ENCODE measurements around the gene YWHAH. TPM values are rescaled to one million over a fixed set of nuclear protein-coding genes. Genes with fewer than 3 reads are reported as not detected.

Gene YWHAH
- total and polyA plus RNA-seq, 4 donors: 26.1 to 75.0 (median 42.4) TPM

- Histone ChIP-seq H3K27me3 (ENCODE audit: control insufficient read depth in 4 of 4, insufficient read depth in 4 of 4, low read length in 3 of 4) (no peaks in the 10 kb centered on the region), H3K36me3 (ENCODE audit: control insufficient read depth in 4 of 4, insufficient read depth in 3 of 4, low read depth in 1 of 4, low read length in 3 of 4) (no peaks in the 10 kb centered on the region), H3K9ac (ENCODE audit: low read depth in 1 of 2, low read length in 2 of 2) (no peak overlapping the region), H3K4me3 (ENCODE audit: low read depth in 1 of 3, low read length in 3 of 3) (no peak overlapping the region), H3K9me3 (ENCODE audit: control insufficient read depth in 4 of 4, low read length in 3 of 4) (no peaks in the 10 kb centered on the region), H3K27ac (ENCODE audit: low read depth in 1 of 2, low read length in 2 of 2) (no peak overlapping the region), H3K4me1 (ENCODE audit: control insufficient read depth in 4 of 4, insufficient read depth in 4 of 4, low read length in 3 of 4) (peaks cover 0 to 3% (median 0%) of the 10 kb centered on the region in 4 donors)
- TF ChIP-seq FOXA1 (IDR thresholded peaks at IDR 0.05) (no peak), EGR1 (IDR thresholded peaks at IDR 0.05; ENCODE audit: low read depth in 2 of 2) (no peak), FOXA2 (IDR thresholded peaks at IDR 0.05) (no peak), TAF1 (conservative IDR thresholded peaks at IDR 0.05) (no peak), ATF3 (IDR thresholded peaks at IDR 0.05) (no peak), JUND (IDR thresholded peaks at IDR 0.05) (no peak), MAX (IDR thresholded peaks at IDR 0.05) (no peak), RAD21 (IDR thresholded peaks at IDR 0.05) (no peak), NR2F2 (IDR thresholded peaks at IDR 0.05) (no peak), YY1 (IDR thresholded peaks at IDR 0.05) (no peak), RXRA (IDR thresholded peaks at IDR 0.05) (no peak), SP1 (IDR thresholded peaks at IDR 0.05) (no peak), HNF4G (IDR thresholded peaks at IDR 0.05) (no peak), HNF4A (conservative IDR thresholded peaks at IDR 0.05) (no peak)
- TF ChIP-seq, protein P1, sequence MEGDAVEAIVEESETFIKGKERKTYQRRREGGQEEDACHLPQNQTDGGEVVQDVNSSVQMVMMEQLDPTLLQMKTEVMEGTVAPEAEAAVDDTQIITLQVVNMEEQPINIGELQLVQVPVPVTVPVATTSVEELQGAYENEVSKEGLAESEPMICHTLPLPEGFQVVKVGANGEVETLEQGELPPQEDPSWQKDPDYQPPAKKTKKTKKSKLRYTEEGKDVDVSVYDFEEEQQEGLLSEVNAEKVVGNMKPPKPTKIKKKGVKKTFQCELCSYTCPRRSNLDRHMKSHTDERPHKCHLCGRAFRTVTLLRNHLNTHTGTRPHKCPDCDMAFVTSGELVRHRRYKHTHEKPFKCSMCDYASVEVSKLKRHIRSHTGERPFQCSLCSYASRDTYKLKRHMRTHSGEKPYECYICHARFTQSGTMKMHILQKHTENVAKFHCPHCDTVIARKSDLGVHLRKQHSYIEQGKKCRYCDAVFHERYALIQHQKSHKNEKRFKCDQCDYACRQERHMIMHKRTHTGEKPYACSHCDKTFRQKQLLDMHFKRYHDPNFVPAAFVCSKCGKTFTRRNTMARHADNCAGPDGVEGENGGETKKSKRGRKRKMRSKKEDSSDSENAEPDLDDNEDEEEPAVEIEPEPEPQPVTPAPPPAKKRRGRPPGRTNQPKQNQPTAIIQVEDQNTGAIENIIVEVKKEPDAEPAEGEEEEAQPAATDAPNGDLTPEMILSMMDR (IDR thresholded peaks at IDR 0.05; ENCODE audit: low read depth, low read length, missing input control): no peak
- TF ChIP-seq, protein P2, sequence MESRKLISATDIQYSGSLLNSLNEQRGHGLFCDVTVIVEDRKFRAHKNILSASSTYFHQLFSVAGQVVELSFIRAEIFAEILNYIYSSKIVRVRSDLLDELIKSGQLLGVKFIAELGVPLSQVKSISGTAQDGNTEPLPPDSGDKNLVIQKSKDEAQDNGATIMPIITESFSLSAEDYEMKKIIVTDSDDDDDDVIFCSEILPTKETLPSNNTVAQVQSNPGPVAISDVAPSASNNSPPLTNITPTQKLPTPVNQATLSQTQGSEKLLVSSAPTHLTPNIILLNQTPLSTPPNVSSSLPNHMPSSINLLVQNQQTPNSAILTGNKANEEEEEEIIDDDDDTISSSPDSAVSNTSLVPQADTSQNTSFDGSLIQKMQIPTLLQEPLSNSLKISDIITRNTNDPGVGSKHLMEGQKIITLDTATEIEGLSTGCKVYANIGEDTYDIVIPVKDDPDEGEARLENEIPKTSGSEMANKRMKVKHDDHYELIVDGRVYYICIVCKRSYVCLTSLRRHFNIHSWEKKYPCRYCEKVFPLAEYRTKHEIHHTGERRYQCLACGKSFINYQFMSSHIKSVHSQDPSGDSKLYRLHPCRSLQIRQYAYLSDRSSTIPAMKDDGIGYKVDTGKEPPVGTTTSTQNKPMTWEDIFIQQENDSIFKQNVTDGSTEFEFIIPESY (IDR thresholded peaks at IDR 0.05): no peak
- DNase-seq (ENCODE audit: low spot score): no peak
- 97% methylated on average over 3 of the region's 3 CpGs for WGBS
Observed at GRCh38 chr22:31920306-31920705, 24.0 kb upstream of the YWHAH start.

- H3K9ac ChIP-seq (ENCODE audit: low read depth in 1 of 2, low read length in 2 of 2): no peak overlapping the region
- no peaks in the 10 kb centered on the region for H3K9me3 ChIP-seq (ENCODE audit: control insufficient read depth in 4 of 4, low read length in 3 of 4)
- WGBS: 86% methylated on average over 3 of the region's 3 CpGs
- no peaks in the 10 kb centered on the region for H3K36me3 ChIP-seq (ENCODE audit: control insufficient read depth in 4 of 4, insufficient read depth in 3 of 4, low read depth in 1 of 4, low read length in 3 of 4)
- no peak overlapping the region for H3K27ac ChIP-seq (ENCODE audit: low read depth in 1 of 2, low read length in 2 of 2)
- no peak overlapping the region for H3K4me3 ChIP-seq (ENCODE audit: low read depth in 1 of 3, low read length in 3 of 3)
- DNase-seq (ENCODE audit: low spot score): no peak
- H3K27me3 ChIP-seq (ENCODE audit: control insufficient read depth in 4 of 4, insufficient read depth in 4 of 4, low read length in 3 of 4): no peaks in the 10 kb centered on the region
- H3K4me1 ChIP-seq (ENCODE audit: control insufficient read depth in 4 of 4, insufficient read depth in 4 of 4, low read length in 3 of 4): peaks cover 0 to 3% (median 0%) of the 10 kb centered on the region in 4 donors
- TF ChIP-seq FOXA1 (IDR thresholded peaks at IDR 0.05): no peak
- TF ChIP-seq, protein P1 (IDR thresholded peaks at IDR 0.05; ENCODE audit: low read depth, low read length, missing input control): no peak
- TF ChIP-seq JUND (IDR thresholded peaks at IDR 0.05): no peak
- no peak for TF ChIP-seq RXRA (IDR thresholded peaks at IDR 0.05)
- TF ChIP-seq SP1 (IDR thresholded peaks at IDR 0.05): no peak
- TF ChIP-seq EGR1 (IDR thresholded peaks at IDR 0.05; ENCODE audit: low read depth in 2 of 2): no peak
- TF ChIP-seq TAF1 (conservative IDR thresholded peaks at IDR 0.05): no peak
- TF ChIP-seq HNF4A (conservative IDR thresholded peaks at IDR 0.05): no peak
- TF ChIP-seq, protein P2 (IDR thresholded peaks at IDR 0.05): no peak
- TF ChIP-seq, protein P3, sequence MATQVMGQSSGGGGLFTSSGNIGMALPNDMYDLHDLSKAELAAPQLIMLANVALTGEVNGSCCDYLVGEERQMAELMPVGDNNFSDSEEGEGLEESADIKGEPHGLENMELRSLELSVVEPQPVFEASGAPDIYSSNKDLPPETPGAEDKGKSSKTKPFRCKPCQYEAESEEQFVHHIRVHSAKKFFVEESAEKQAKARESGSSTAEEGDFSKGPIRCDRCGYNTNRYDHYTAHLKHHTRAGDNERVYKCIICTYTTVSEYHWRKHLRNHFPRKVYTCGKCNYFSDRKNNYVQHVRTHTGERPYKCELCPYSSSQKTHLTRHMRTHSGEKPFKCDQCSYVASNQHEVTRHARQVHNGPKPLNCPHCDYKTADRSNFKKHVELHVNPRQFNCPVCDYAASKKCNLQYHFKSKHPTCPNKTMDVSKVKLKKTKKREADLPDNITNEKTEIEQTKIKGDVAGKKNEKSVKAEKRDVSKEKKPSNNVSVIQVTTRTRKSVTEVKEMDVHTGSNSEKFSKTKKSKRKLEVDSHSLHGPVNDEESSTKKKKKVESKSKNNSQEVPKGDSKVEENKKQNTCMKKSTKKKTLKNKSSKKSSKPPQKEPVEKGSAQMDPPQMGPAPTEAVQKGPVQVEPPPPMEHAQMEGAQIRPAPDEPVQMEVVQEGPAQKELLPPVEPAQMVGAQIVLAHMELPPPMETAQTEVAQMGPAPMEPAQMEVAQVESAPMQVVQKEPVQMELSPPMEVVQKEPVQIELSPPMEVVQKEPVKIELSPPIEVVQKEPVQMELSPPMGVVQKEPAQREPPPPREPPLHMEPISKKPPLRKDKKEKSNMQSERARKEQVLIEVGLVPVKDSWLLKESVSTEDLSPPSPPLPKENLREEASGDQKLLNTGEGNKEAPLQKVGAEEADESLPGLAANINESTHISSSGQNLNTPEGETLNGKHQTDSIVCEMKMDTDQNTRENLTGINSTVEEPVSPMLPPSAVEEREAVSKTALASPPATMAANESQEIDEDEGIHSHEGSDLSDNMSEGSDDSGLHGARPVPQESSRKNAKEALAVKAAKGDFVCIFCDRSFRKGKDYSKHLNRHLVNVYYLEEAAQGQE (IDR thresholded peaks at IDR 0.05): no peak
- no peak for TF ChIP-seq HNF4G (IDR thresholded peaks at IDR 0.05)
- TF ChIP-seq NR2F2 (IDR thresholded peaks at IDR 0.05): no peak
- no peak for TF ChIP-seq FOXA2 (IDR thresholded peaks at IDR 0.05)
- TF ChIP-seq GABPA (IDR thresholded peaks at IDR 0.05 in 1 of 2, conservative IDR thresholded peaks at IDR 0.05 in 1 of 2): no peak
- no peak for TF ChIP-seq MAX (IDR thresholded peaks at IDR 0.05)
- no peak for TF ChIP-seq YY1 (IDR thresholded peaks at IDR 0.05)
- no peak for TF ChIP-seq RAD21 (IDR thresholded peaks at IDR 0.05)
Observed at GRCh38 chr22:31921106-31921505, 23.2 kb upstream of the YWHAH start.
